Left hindlimb (tissue), 1 donor: ENCODE data around the gene CYYR1.

Source experiments
- DNase-seq: peaks from one replicate; pipeline ENCODE4 v3.0.0-alpha.2; 2018

The CYYR1 gene

GRCh38 chr21:26572702-26573381 is at the start of gene CYYR1:
TSS of gene CYYR1 (minus strand) at chr21:26573286. CDS start at chr21:26572940, 346 bp downstream.
- DNase-seq, result peak; percentile 62

- no peak for DNase-seq
These were observed 44.1 kb upstream of the CYYR1 start for GRCh38 chr21:26617176-26617575.

- DNase-seq, result no peak
These were observed 41.2 kb upstream of the CYYR1 start for GRCh38 chr21:26614251-26614650.

- peak; percentile 35 for DNase-seq
These were observed 26.2 kb upstream of the CYYR1 start for GRCh38 chr21:26599261-26599660.

- DNase-seq, result no peak
These were observed 24.9 kb upstream of the CYYR1 start for GRCh38 chr21:26597981-26598380.

GRCh38 chr21:26597031-26597430 is 23.9 kb upstream of the CYYR1 start:
- DNase-seq, result no peak

GRCh38 chr21:26595971-26596370 is 22.9 kb upstream of the CYYR1 start:
- DNase-seq, result no peak

- no peak for DNase-seq
These were observed 20.7 kb upstream of the CYYR1 start for GRCh38 chr21:26593800-26594199.

- no peak for DNase-seq
These were observed 18.5 kb upstream of the CYYR1 start for GRCh38 chr21:26591543-26591942.

- DNase-seq, result no peak
These were observed 15.4 kb upstream of the CYYR1 start for GRCh38 chr21:26588446-26588845.

GRCh38 chr21:26587736-26588201 is 14.7 kb upstream of the CYYR1 start:
- no peak for DNase-seq

GRCh38 chr21:26583769-26584168 is 10.7 kb upstream of the CYYR1 start:
- DNase-seq, result no peak

- DNase-seq, result no peak
These were observed 8.7 kb upstream of the CYYR1 start for GRCh38 chr21:26581818-26582217.

GRCh38 chr21:26572076-26572701 is 897 bp downstream of the CYYR1 start:
- DNase-seq, result no peak

- DNase-seq, result no peak
These were observed 2.9 kb downstream of the CYYR1 start for GRCh38 chr21:26570203-26570602.

- no peak for DNase-seq
These were observed 7.5 kb downstream of the CYYR1 start for GRCh38 chr21:26565546-26565945.

- no peak for DNase-seq
These were observed 8.0 kb downstream of the CYYR1 start for GRCh38 chr21:26565111-26565510.

- DNase-seq, result no peak
These were observed 9.1 kb downstream of the CYYR1 start for GRCh38 chr21:26563856-26564503.

- DNase-seq, result no peak
These were observed 12.5 kb downstream of the CYYR1 start for GRCh38 chr21:26560612-26561011.

- no peak for DNase-seq
These were observed 14.0 kb downstream of the CYYR1 start for GRCh38 chr21:26559099-26559498.

GRCh38 chr21:26557106-26557505 is 16.0 kb downstream of the CYYR1 start:
- DNase-seq, result no peak

- DNase-seq, result no peak
These were observed 17.4 kb downstream of the CYYR1 start for GRCh38 chr21:26555540-26556146.

GRCh38 chr21:26554365-26554764 is 18.7 kb downstream of the CYYR1 start:
- no peak for DNase-seq

- no peak for DNase-seq
These were observed 19.2 kb downstream of the CYYR1 start for GRCh38 chr21:26553898-26554297.
